Measurements from ENCODE around the gene B3GNT2. TPM values are rescaled to one million over a fixed set of nuclear protein-coding genes. Genes with fewer than 3 reads are reported as not detected.
"Not testable (repeated sequence)": the region's sequence is repeated elsewhere in the genome, so short reads cannot be mapped to it uniquely, and the experiment has no call there.

B3GNT2 gene
- total RNA-seq, 4 donors from 2014 or later: 28.1 to 41.6 (median 38.4) TPM

DNA sequence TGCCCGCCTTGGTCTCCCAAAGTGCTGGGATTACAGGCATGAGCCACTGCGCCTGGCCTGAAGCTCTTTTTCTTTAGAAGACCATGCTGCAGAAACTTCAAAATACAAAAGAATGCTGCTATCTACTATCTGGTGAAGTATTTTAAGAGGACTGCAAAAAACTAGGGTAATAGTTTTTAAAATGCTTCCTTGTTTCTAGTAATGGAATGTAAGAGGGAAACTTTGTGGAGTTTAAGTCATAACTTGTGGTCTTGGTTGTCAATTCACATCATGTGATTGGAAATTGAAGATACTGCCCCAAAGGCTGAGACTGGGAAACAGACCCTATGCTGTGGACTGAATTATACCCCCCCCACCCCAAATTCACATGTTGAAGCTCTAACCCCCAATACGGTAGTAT lies 68.3 kb downstream of the B3GNT2 start:
- intact Hi-C loops (cut with DNase I; ENCODE audit: low total_unique reads): no loop called here
- no peaks in the 10 kb centered on the region for H3K36me3 ChIP-seq
- H3K27ac ChIP-seq: no peak overlapping the region
- H3K4me1 ChIP-seq: no peaks in the 10 kb centered on the region
- WGBS, 2 donors (ENCODE audit: low coverage in 1 of 2): 40 to 73% methylated on average over 2 to 3 of the region's 3 CpGs
- H3K4me3 ChIP-seq: no peak overlapping the region
- TF ChIP-seq EP300 (IDR thresholded peaks at IDR 0.05; ENCODE audit: low read depth) (no peak), POLR2A (IDR thresholded peaks at IDR 0.05) (no peak), CTCF (IDR thresholded peaks at IDR 0.05) (no peak), POLR2AphosphoS5 (IDR thresholded peaks at IDR 0.05) (no peak)
- no peak for DNase-seq
- H3K9me3 ChIP-seq: no peaks in the 10 kb centered on the region
- H3K27me3 ChIP-seq: no peaks in the 10 kb centered on the region
- in situ Hi-C loops (cut with MboI; ENCODE audit: low pct_ligation_motif_present in 1 of 4, low pct_unique_long_range_greater_than_20kb in 1 of 4, low sequenced_read_pairs in 3 of 4): no loop called here

DNA sequence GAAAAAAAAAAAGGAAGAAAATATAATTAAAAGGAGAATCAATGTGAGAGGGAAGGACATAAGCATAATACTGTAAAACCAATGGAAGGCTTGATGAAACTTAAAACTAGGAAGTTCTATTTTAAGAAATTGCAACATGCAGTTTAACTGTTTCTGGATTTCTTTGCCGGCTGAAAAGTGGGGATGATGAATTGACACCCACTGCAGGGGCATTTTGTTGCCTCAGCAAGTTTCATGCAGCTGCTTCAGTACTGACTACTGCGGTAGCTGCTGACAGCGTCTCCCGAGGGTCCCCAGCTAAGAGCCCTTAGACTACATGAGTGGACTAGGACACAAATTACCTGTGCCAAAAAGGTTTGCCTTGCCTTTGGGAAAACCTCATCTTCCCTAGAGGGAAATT lies 69.2 kb downstream of the B3GNT2 start:
- WGBS, 2 donors (ENCODE audit: low coverage in 1 of 2): 79 to 80% methylated on average over 1 to 4 of the region's 4 CpGs

DNA sequence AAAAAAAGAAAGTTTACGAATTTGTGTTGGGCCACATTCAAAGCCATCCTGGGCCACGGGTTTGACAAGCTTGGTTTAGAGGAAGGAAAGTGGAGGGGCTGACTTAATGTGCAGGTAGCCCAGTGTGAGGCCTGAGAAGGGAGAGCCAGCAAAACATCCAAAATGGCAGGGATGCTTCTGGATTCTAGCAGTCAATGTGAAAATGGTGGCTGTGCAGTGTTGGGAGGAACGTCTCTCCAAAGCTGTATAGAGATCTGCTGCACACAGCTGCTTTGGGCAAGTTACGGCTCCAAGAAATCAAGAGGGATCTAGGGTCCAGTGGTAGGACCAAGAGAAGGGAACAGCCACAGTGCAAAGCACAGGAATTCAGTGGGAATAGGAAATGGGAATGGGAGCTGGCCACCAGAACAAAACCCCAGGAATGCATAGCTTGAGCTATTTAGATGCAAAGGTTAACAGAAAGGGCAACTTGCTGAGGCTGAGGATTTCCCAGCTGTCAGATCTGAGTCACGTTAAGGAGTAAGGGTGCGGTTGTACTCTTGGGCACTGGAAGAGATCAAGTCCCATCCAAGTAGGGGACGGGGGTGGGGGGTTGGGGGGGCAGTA lies 70.6 kb downstream of the B3GNT2 start:
- Histone ChIP-seq H3K4me3 (no peak overlapping the region), H3K4me1 (no peaks in the 10 kb centered on the region), H3K36me3 (no peaks in the 10 kb centered on the region), H3K27ac (no peak overlapping the region), H3K27me3 (no peaks in the 10 kb centered on the region), H3K9me3 (no peaks in the 10 kb centered on the region)
- no peak for DNase-seq
- intact Hi-C loops (cut with DNase I; ENCODE audit: low total_unique reads): no loop called here
- WGBS, 2 donors (ENCODE audit: low coverage in 1 of 2): 67 to 83% methylated on average over 3 to 7 of the region's 7 CpGs
- in situ Hi-C loops (cut with MboI; ENCODE audit: low pct_ligation_motif_present in 1 of 4, low pct_unique_long_range_greater_than_20kb in 1 of 4, low sequenced_read_pairs in 3 of 4): no loop called here
- TF ChIP-seq CTCF (IDR thresholded peaks at IDR 0.05): no peak
- no peak for TF ChIP-seq POLR2A (IDR thresholded peaks at IDR 0.05)
- no peak for TF ChIP-seq EP300 (IDR thresholded peaks at IDR 0.05; ENCODE audit: low read depth)
- no peak for TF ChIP-seq POLR2AphosphoS5 (IDR thresholded peaks at IDR 0.05)

More for the DNA sequence above, 69.2 kb downstream of the B3GNT2 start:
- DNase-seq: no peak
- Histone ChIP-seq H3K36me3 (no peaks in the 10 kb centered on the region), H3K9me3 (no peaks in the 10 kb centered on the region), H3K27ac (no peak overlapping the region), H3K4me1 (no peaks in the 10 kb centered on the region), H3K27me3 (no peaks in the 10 kb centered on the region), H3K4me3 (no peak overlapping the region)
- intact Hi-C loops (cut with DNase I; ENCODE audit: low total_unique reads) (no loop called here), in situ Hi-C loops (cut with MboI; ENCODE audit: low pct_ligation_motif_present in 1 of 4, low pct_unique_long_range_greater_than_20kb in 1 of 4, low sequenced_read_pairs in 3 of 4) (no loop called here)
- TF ChIP-seq CTCF (IDR thresholded peaks at IDR 0.05) (no peak), POLR2AphosphoS5 (IDR thresholded peaks at IDR 0.05) (no peak), POLR2A (IDR thresholded peaks at IDR 0.05) (no peak), EP300 (IDR thresholded peaks at IDR 0.05; ENCODE audit: low read depth) (no peak)

DNA sequence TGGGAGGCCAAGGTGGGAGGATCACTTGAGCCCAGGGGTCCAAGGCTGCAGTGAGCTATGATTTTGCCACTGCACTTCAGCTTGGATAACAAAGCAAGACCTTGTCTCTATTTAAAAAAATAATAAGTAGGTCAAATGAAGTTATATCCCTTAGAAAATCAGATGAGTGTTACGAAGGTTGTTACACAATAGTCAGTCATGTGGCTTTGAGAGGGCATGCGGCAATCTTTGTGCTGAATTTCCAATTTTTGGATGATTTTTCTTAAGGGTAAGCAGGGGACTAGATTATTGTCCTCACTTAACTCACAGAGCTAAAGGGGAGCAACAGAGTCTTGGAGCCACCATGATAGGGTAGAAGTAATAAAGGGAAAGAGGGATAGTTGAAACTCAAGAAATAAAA lies 71.8 kb downstream of the B3GNT2 start:
- Histone ChIP-seq H3K4me1 (no peaks in the 10 kb centered on the region), H3K36me3 (no peaks in the 10 kb centered on the region), H3K9me3 (no peaks in the 10 kb centered on the region), H3K27ac (no peak overlapping the region), H3K27me3 (no peaks in the 10 kb centered on the region), H3K4me3 (no peak overlapping the region)
- DNase-seq: no peak
- in situ Hi-C loops (cut with MboI; ENCODE audit: low pct_ligation_motif_present in 1 of 4, low pct_unique_long_range_greater_than_20kb in 1 of 4, low sequenced_read_pairs in 3 of 4) (no loop called here), intact Hi-C loops (cut with DNase I; ENCODE audit: low total_unique reads) (no loop called here)
- 86 to 90% methylated on average over 2 of the region's 2 CpGs for WGBS, 2 donors (ENCODE audit: low coverage in 1 of 2)
- TF ChIP-seq POLR2AphosphoS5 (IDR thresholded peaks at IDR 0.05) (no peak), EP300 (IDR thresholded peaks at IDR 0.05; ENCODE audit: low read depth) (no peak), CTCF (IDR thresholded peaks at IDR 0.05) (no peak), POLR2A (IDR thresholded peaks at IDR 0.05) (no peak)

DNA sequence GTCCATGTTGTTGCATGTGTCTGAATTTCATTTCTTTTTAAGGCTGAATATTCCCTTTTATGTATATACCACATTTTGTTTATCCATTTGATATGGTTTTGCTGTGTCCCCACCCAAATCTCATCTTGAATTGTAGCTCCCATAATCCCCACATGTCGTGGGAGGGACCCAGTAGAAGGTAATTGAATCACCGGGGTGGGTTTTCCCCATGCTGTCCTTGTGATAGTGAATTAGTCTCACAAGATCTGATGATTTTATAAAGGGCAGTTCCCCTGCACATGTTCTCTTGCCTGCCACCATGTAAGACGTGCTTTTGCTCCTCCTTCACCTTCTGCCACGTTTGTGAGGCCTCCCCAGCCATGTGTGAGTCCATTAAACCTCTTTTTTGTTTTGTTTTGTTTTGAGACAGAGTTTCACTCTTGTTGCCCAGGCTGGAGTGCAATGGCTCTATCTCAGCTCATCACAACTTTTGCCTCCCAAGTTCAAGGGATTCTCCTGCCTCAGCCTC lies 72.8 kb downstream of the B3GNT2 start:
- in situ Hi-C loops (cut with MboI; ENCODE audit: low pct_ligation_motif_present in 1 of 4, low pct_unique_long_range_greater_than_20kb in 1 of 4, low sequenced_read_pairs in 3 of 4); H3K9me3 ChIP-seq; DNase-seq; H3K36me3 ChIP-seq; H3K27me3 ChIP-seq; H3K27ac ChIP-seq; H3K4me3 ChIP-seq; H3K4me1 ChIP-seq; intact Hi-C loops (cut with DNase I; ENCODE audit: low total_unique reads): not testable (repeated sequence)
- WGBS, 2 donors (ENCODE audit: low coverage in 1 of 2): 71 to 81% methylated on average over 4 of the region's 4 CpGs
